ENCODE results near the gene UBN1. TPM values are rescaled to one million over a fixed set of nuclear protein-coding genes. Genes with fewer than 3 reads are reported as not detected.

The UBN1 gene, protein sequence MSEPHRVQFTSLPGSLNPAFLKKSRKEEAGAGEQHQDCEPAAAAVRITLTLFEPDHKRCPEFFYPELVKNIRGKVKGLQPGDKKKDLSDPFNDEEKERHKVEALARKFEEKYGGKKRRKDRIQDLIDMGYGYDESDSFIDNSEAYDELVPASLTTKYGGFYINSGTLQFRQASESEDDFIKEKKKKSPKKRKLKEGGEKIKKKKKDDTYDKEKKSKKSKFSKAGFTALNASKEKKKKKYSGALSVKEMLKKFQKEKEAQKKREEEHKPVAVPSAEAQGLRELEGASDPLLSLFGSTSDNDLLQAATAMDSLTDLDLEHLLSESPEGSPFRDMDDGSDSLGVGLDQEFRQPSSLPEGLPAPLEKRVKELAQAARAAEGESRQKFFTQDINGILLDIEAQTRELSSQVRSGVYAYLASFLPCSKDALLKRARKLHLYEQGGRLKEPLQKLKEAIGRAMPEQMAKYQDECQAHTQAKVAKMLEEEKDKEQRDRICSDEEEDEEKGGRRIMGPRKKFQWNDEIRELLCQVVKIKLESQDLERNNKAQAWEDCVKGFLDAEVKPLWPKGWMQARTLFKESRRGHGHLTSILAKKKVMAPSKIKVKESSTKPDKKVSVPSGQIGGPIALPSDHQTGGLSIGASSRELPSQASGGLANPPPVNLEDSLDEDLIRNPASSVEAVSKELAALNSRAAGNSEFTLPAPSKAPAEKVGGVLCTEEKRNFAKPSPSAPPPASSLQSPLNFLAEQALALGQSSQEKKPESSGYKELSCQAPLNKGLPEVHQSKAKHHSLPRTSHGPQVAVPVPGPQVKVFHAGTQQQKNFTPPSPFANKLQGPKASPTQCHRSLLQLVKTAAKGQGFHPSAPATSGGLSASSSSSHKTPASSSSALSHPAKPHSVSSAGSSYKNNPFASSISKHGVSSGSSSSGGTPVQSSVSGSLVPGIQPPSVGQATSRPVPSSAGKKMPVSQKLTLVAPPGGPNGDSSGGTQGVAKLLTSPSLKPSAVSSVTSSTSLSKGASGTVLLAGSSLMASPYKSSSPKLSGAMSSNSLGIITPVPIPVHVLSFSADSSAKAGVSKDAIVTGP (N-terminal part only)
- polyA plus RNA-seq (2012; ENCODE audit: insufficient read length, low read depth): 30.2 TPM

DNA sequence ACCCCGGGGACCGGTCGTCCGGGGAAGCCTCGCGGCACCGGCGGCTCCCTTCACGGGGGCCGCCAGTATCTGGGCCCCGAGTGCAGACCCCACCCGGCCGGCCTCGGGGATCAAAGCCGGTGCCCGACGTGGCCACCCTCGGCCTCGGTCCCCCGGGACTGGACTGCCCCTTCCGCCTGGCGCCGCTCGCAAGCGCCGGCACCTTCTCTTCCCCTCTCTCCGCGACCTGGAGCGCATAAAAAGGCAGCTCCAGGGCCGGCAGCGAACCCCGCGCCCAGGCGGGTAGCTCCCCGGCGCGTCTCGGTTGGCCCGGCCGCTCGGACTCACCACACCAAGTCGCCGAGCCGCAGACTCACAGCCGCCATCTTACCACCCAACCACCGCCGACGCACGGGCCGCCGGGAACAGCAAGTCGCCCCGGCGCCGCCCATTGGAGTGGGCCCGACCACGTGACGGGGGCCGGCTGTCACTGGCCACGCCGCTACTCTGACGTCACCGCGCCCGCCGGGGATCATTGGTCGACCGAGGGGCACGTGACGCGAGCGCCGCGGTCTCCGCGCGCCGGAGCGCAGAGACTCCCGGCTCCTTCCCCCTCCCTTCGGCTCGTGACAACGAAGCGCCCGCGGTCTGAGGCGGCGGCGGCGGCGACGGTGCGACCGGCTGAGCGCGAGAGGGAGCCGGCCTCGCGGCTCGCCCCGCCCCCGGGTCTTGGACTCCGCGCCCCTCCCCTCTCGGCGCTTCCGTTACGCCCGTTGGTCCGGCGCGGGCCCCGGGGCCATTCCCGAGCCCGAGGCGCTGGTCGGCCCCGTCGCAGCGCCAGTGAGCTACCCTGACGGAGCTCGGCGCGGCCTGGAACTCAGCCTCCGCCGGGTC lies at the start of gene UBN1, which contains the start of gene GLYR1:
Gene UBN1, plus strand, starts transcription at position 581 of the 873 bp plus-strand sequence. CDS start 5,437 bp downstream, outside the sequence.
Gene GLYR1, minus strand, starts transcription at position 388 of the 873 bp plus-strand sequence. Its CDS starts 23 bp downstream, at position 365.
- TF ChIP-seq FOXP2 (optimal IDR thresholded peaks at IDR 0.05; ENCODE audit: borderline replicate concordance, extremely low read depth, extremely low read length, insufficient read depth) (peak; percentile 59), POLR2AphosphoS5 (IDR thresholded peaks at IDR 0.05; ENCODE audit: low read depth, low read length) (peak; percentile 64), TAF1 (IDR thresholded peaks at IDR 0.05; ENCODE audit: borderline replicate concordance, insufficient read depth, low read length) (peak; percentile 76), SIN3A (IDR thresholded peaks at IDR 0.05; ENCODE audit: borderline replicate concordance, insufficient read depth, low read length) (peak; percentile 11; the same call in 1 of the 2 replicates)
- TF ChIP-seq, protein P1, sequence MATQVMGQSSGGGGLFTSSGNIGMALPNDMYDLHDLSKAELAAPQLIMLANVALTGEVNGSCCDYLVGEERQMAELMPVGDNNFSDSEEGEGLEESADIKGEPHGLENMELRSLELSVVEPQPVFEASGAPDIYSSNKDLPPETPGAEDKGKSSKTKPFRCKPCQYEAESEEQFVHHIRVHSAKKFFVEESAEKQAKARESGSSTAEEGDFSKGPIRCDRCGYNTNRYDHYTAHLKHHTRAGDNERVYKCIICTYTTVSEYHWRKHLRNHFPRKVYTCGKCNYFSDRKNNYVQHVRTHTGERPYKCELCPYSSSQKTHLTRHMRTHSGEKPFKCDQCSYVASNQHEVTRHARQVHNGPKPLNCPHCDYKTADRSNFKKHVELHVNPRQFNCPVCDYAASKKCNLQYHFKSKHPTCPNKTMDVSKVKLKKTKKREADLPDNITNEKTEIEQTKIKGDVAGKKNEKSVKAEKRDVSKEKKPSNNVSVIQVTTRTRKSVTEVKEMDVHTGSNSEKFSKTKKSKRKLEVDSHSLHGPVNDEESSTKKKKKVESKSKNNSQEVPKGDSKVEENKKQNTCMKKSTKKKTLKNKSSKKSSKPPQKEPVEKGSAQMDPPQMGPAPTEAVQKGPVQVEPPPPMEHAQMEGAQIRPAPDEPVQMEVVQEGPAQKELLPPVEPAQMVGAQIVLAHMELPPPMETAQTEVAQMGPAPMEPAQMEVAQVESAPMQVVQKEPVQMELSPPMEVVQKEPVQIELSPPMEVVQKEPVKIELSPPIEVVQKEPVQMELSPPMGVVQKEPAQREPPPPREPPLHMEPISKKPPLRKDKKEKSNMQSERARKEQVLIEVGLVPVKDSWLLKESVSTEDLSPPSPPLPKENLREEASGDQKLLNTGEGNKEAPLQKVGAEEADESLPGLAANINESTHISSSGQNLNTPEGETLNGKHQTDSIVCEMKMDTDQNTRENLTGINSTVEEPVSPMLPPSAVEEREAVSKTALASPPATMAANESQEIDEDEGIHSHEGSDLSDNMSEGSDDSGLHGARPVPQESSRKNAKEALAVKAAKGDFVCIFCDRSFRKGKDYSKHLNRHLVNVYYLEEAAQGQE (IDR thresholded peaks at IDR 0.05; ENCODE audit: insufficient read depth in 1 of 2, low read depth in 2 of 2, low read length in 2 of 2): no peak

DNA sequence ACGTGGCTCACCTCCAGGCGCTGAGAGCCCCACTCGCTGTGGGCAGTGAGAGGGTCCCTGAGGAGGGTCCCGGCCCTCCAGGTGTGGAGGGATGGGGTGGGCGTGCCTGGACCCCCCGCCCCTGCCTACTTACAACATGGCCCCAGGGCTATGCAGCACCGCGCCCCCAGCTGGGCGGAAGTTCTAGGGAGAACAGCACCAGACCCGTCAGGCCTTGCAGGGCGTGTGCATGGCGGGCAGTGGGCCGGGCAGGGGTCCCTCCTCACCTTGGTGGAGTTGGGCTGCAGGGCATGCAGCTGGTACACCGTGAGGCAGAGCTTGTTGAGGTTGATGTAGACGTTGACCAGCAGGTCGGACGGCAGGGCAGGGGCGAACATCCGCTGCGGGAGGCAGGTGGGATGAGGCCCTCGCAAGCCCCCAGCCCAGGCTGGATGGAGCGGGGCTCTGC lies 49.5 kb upstream of the UBN1 start:
- TF ChIP-seq SIN3A (IDR thresholded peaks at IDR 0.05; ENCODE audit: borderline replicate concordance, insufficient read depth, low read length): no peak
- TF ChIP-seq POLR2AphosphoS5 (IDR thresholded peaks at IDR 0.05; ENCODE audit: low read depth, low read length): no peak
- TF ChIP-seq TAF1 (IDR thresholded peaks at IDR 0.05; ENCODE audit: borderline replicate concordance, insufficient read depth, low read length): no peak
- TF ChIP-seq, protein P1 (IDR thresholded peaks at IDR 0.05; ENCODE audit: insufficient read depth in 1 of 2, low read depth in 2 of 2, low read length in 2 of 2): no peak
- no peak for TF ChIP-seq FOXP2 (optimal IDR thresholded peaks at IDR 0.05; ENCODE audit: borderline replicate concordance, extremely low read depth, extremely low read length, insufficient read depth)

DNA sequence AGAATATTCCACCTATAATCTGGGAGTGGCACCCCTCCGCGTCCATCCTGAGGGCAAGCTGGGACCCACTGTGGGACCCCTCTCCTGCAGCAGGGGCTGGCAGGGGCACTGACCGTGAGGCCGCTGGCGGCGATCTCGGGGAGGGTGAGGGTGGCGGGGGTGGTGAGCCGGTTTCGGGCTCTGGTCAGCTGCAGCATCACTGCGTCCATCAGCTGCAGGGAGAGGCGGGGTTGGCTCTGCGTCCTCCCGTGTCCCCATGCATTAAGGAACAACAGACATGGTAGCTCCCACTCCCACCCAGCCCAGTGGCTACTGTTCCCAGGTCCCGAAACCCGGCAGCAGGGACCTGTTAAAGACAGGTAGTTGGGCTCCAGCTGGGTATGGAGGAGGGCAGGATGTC lies 48.8 kb upstream of the UBN1 start:
- TF ChIP-seq FOXP2 (optimal IDR thresholded peaks at IDR 0.05; ENCODE audit: borderline replicate concordance, extremely low read depth, extremely low read length, insufficient read depth) (no peak), SIN3A (IDR thresholded peaks at IDR 0.05; ENCODE audit: borderline replicate concordance, insufficient read depth, low read length) (no peak), TAF1 (IDR thresholded peaks at IDR 0.05; ENCODE audit: borderline replicate concordance, insufficient read depth, low read length) (no peak), POLR2AphosphoS5 (IDR thresholded peaks at IDR 0.05; ENCODE audit: low read depth, low read length) (no peak)
- TF ChIP-seq, protein P1 (IDR thresholded peaks at IDR 0.05; ENCODE audit: insufficient read depth in 1 of 2, low read depth in 2 of 2, low read length in 2 of 2): no peak

Measured in PFSK-1 (cell line).